Osteocyte (in vitro differentiated cells): ENCODE results near the gene UPP2. TPM values are rescaled to one million over a fixed set of nuclear protein-coding genes. Genes with fewer than 3 reads are reported as not detected.

ENCODE experiments used
- DNase-seq: peaks from one replicate; pipeline ENCODE4 v3.0.0; 2021; ENCODE audit warnings: mixed read lengths; ENCODE audit not compliant: unreplicated experiment; ENCODE audit errors: extremely low spot score
- H3K27ac Mint-ChIP-seq: one replicate; pipeline ENCODE4 v1.8.0; 2021; ENCODE audit warnings: mild to moderate bottlenecking, mixed read lengths; ENCODE audit not compliant: unreplicated experiment
- H3K27me3 Mint-ChIP-seq: one replicate; pipeline ENCODE4 v1.8.0; 2021; ENCODE audit warnings: mixed read lengths; ENCODE audit not compliant: unreplicated experiment
- H3K36me3 Mint-ChIP-seq: one replicate; pipeline ENCODE4 v1.8.0; 2021; ENCODE audit warnings: mixed read lengths; ENCODE audit not compliant: unreplicated experiment
- H3K4me1 Mint-ChIP-seq: one replicate; pipeline ENCODE4 v1.8.0; 2021; ENCODE audit warnings: mixed read lengths; ENCODE audit not compliant: unreplicated experiment
- H3K4me3 Mint-ChIP-seq: one replicate; pipeline ENCODE4 v1.8.0; 2021; ENCODE audit warnings: mild to moderate bottlenecking, moderate library complexity, mixed read lengths; ENCODE audit not compliant: unreplicated experiment
- H3K9me3 Mint-ChIP-seq: one replicate; pipeline ENCODE4 v1.8.0; 2021; ENCODE audit warnings: mixed read lengths; ENCODE audit not compliant: unreplicated experiment
- CTCF ChIP-seq: fragments of 200-600 bp; sonication (generic); IDR thresholded peaks from 2 replicates; pipeline ENCODE4 v1.5.0; 2021; ENCODE audit warnings: antibody characterized with exemption, mild to moderate bottlenecking, moderate library complexity
- total RNA-seq: library from RNA; stranded (reverse); gene quantifications from 2 replicates; pipeline ENCODE4 v1.2.1, GENCODE V29; 2021

The UPP2 gene
- total RNA-seq, 1 donor from 2014 or later, result not detected

- no peak for DNase-seq
- Mint-ChIP-seq H3K4me3 (no peak overlapping the region), H3K4me1 (no peaks in the 10 kb centered on the region), H3K9me3 (no peaks in the 10 kb centered on the region), H3K27ac (no peak overlapping the region), H3K27me3 (peaks cover 9% of the 10 kb centered on the region), H3K36me3 (no peaks in the 10 kb centered on the region)
- TF ChIP-seq CTCF, result no peak
Observed at GRCh38 chr2:158124896-158125295, 23.2 kb downstream of the UPP2 start.

GRCh38 chr2:158125756-158126498 is 24.3 kb downstream of the UPP2 start:
- no peaks in the 10 kb centered on the region for H3K9me3 Mint-ChIP-seq
- no peak overlapping the region for H3K4me3 Mint-ChIP-seq
- H3K36me3 Mint-ChIP-seq, result no peaks in the 10 kb centered on the region
- peaks cover 3% of the 10 kb centered on the region for H3K4me1 Mint-ChIP-seq
- peaks cover 9% of the 10 kb centered on the region for H3K27me3 Mint-ChIP-seq
- DNase-seq, result no peak
- no peak for TF ChIP-seq CTCF
- H3K27ac Mint-ChIP-seq, result no peak overlapping the region

GRCh38 chr2:158127380-158127804 is 25.7 kb downstream of the UPP2 start:
- Mint-ChIP-seq H3K27me3 (peaks cover 9% of the 10 kb centered on the region), H3K4me1 (peaks cover 3% of the 10 kb centered on the region), H3K36me3 (no peaks in the 10 kb centered on the region), H3K27ac (no peak overlapping the region), H3K4me3 (no peak overlapping the region), H3K9me3 (no peaks in the 10 kb centered on the region)
- DNase-seq, result no peak
- no peak for TF ChIP-seq CTCF

- Mint-ChIP-seq H3K27ac (no peak overlapping the region), H3K9me3 (no peaks in the 10 kb centered on the region), H3K27me3 (peaks cover 8% of the 10 kb centered on the region), H3K4me3 (no peak overlapping the region), H3K4me1 (peaks cover 6% of the 10 kb centered on the region), H3K36me3 (no peaks in the 10 kb centered on the region)
- no peak for DNase-seq
- TF ChIP-seq CTCF, result no peak
Observed at GRCh38 chr2:158128168-158128973, 26.7 kb downstream of the UPP2 start.

- Mint-ChIP-seq H3K4me1 (peaks cover 11% of the 10 kb centered on the region), H3K36me3 (no peaks in the 10 kb centered on the region), H3K27me3 (peaks cover 6% of the 10 kb centered on the region), H3K9me3 (no peaks in the 10 kb centered on the region), H3K27ac (no peak overlapping the region), H3K4me3 (no peak overlapping the region)
- no peak for DNase-seq
- TF ChIP-seq CTCF, result no peak
Observed at GRCh38 chr2:158129037-158129436, 27.4 kb downstream of the UPP2 start.
